SK-N-MC (cell line): ENCODE results near the gene SLC39A11.

Source experiments
- EZH2 ChIP-seq: fragments of 200-600 bp; sonication (generic); IDR thresholded peaks from one replicate; pipeline ENCODE4 v1.6.1; 2017; ENCODE audit warnings: antibody characterized with exemption
- POLR2AphosphoS5 ChIP-seq: IDR thresholded peaks from 2 replicates; pipeline ENCODE4 v1.6.1; 2012; ENCODE audit warnings: mild to moderate bottlenecking, low read depth, low read length, borderline replicate concordance

GRCh38 chr17:72977771-72978417, 114.6 kb downstream of the SLC39A11 start:
- no peak for TF ChIP-seq POLR2AphosphoS5
- no peak for TF ChIP-seq EZH2
